ENCODE measurements around the gene AP2B1.
"Not testable (repeated sequence)": the region's sequence is repeated elsewhere in the genome, so short reads cannot be mapped to it uniquely, and the experiment has no call there.

AP2B1 gene

DNA sequence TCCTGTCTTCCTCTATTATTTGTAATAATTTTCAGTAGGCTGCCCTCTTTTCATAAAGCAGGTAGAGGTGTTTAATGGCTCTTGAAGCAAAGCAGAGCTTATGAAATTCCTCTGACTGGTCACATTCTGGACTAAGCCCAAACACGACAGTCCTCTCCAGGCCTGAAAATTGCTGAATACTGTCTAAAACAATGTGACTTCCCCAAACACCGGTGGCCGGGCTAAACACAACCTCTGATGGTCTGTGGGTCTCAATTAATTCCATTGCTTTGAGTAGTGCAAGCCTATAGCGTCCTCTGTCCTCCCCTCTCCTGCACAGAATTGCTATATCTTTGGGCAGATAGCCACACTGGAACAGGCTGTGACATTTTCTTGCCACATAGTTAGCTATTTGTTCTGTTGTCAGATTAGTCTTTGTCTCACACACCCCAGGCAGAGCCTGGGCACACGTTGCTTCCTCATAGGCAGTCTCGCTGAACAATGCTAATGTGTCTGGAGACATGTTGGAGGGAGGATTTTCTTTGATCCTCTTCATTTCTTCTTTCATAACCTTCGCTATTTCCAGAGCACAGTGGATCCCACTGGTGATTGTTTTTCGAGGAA lies 38.8 kb upstream of the AP2B1 start:
- FAIRE-seq = no peak
- TF ChIP-seq PAX5 (IDR thresholded peaks at IDR 0.05; ENCODE audit: insufficient read depth, low read length, severe bottlenecking) (no peak), POU2F2 (IDR thresholded peaks at IDR 0.05; ENCODE audit: low read depth, low read length) (no peak), POLR2A (IDR thresholded peaks at IDR 0.05; ENCODE audit: low read depth, low read length) (no peak), TAF1 (IDR thresholded peaks at IDR 0.05; ENCODE audit: low read depth, low read length) (no peak)
- no peak for DNase-seq (ENCODE audit: insufficient read length, low spot score)

DNA sequence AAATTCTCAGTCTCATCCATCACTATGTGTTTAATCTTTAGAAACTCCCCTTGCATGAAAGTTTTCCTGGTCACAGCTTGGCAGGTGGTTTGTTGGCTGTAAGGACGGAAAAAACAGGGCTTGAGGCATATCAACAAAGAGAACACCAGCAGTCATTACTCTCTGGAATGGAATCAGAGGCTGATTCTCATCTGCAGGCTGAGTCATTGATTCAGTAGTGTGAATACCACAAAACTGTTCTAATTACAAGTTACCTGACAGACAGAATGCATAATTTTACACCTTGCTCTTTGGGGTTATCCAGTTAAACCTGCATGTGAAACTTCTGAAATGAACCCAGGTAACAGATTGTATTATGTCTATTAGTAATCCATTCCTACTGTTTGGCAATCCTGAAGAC lies 38.1 kb upstream of the AP2B1 start:
- DNase-seq (ENCODE audit: insufficient read length, low spot score) (no peak), FAIRE-seq (no peak)
- TF ChIP-seq PAX5 (IDR thresholded peaks at IDR 0.05; ENCODE audit: insufficient read depth, low read length, severe bottlenecking) (no peak), SPI1 (IDR thresholded peaks at IDR 0.05; ENCODE audit: low read depth, low read length) (no peak), POLR2AphosphoS5 (IDR thresholded peaks at IDR 0.05; ENCODE audit: low read depth, low read length) (no peak), POLR2A (IDR thresholded peaks at IDR 0.05; ENCODE audit: low read depth, low read length) (no peak), POU2F2 (IDR thresholded peaks at IDR 0.05; ENCODE audit: low read depth, low read length) (no peak), TAF1 (IDR thresholded peaks at IDR 0.05; ENCODE audit: low read depth, low read length) (no peak)

- DNase-seq (ENCODE audit: insufficient read length, low spot score) (no peak), FAIRE-seq (no peak)
- no peak for TF ChIP-seq POLR2A (IDR thresholded peaks at IDR 0.05; ENCODE audit: low read depth, low read length)
- no peak for TF ChIP-seq TAF1 (IDR thresholded peaks at IDR 0.05; ENCODE audit: low read depth, low read length)
- TF ChIP-seq POLR2AphosphoS5 (IDR thresholded peaks at IDR 0.05; ENCODE audit: low read depth, low read length) = no peak
- TF ChIP-seq POU2F2 (IDR thresholded peaks at IDR 0.05; ENCODE audit: low read depth, low read length) = no peak
- TF ChIP-seq PAX5 (IDR thresholded peaks at IDR 0.05; ENCODE audit: insufficient read depth, low read length, severe bottlenecking) = no peak
- TF ChIP-seq SPI1 (IDR thresholded peaks at IDR 0.05; ENCODE audit: low read depth, low read length) = no peak
Observed at GRCh38 chr17:35553310-35553709, 33.8 kb upstream of the AP2B1 start.

DNA sequence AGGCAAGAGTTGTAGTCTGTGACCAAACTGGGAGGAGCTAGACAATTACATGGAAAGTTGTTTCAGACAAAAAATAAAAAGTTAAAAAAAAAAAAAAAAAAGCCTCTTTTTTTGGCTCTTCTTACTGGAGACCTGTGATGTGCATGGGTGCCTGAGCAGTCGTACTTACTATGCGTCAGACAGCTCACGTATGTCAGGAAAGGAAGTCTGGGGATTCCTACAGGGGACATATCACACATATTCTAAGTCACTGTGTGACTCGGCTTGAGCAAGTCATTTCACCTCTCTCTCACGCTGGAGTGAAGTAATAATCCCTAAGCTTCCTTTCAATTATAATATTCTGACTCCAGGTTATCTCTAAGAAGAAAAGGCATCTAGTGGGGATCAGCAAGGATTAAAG lies 32.5 kb upstream of the AP2B1 start:
- no peak for FAIRE-seq
- no peak for DNase-seq (ENCODE audit: insufficient read length, low spot score)
- TF ChIP-seq TAF1 (IDR thresholded peaks at IDR 0.05; ENCODE audit: low read depth, low read length) (no peak), POLR2AphosphoS5 (IDR thresholded peaks at IDR 0.05; ENCODE audit: low read depth, low read length) (no peak), POLR2A (IDR thresholded peaks at IDR 0.05; ENCODE audit: low read depth, low read length) (no peak)

DNA sequence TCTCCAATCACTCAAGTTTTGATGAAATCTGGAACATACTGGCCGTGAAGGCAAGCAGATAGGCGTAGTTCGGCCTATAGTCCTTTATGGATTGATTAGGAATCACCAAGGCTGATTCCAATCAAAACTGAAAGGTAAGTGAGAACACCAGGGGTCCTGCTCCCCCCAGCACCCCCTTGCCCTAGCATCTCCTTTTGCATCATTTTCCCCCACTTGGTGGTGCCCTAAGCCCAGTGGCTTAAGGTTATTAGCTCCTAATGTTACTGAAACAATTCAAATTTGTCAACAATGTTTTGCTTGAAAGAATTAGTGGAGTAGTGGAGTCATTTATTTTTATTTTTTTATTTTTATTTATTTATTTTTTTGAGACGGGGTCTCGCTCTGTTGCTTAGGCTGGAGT lies 31.4 kb upstream of the AP2B1 start:
- FAIRE-seq = no peak
- no peak for DNase-seq (ENCODE audit: insufficient read length, low spot score)
- TF ChIP-seq POU2F2 (IDR thresholded peaks at IDR 0.05; ENCODE audit: low read depth, low read length) = no peak
- no peak for TF ChIP-seq POLR2A (IDR thresholded peaks at IDR 0.05; ENCODE audit: low read depth, low read length)
- TF ChIP-seq PAX5 (IDR thresholded peaks at IDR 0.05; ENCODE audit: insufficient read depth, low read length, severe bottlenecking) = no peak
- TF ChIP-seq TAF1 (IDR thresholded peaks at IDR 0.05; ENCODE audit: low read depth, low read length) = no peak
- no peak for TF ChIP-seq SPI1 (IDR thresholded peaks at IDR 0.05; ENCODE audit: low read depth, low read length)
- TF ChIP-seq POLR2AphosphoS5 (IDR thresholded peaks at IDR 0.05; ENCODE audit: low read depth, low read length) = no peak

DNA sequence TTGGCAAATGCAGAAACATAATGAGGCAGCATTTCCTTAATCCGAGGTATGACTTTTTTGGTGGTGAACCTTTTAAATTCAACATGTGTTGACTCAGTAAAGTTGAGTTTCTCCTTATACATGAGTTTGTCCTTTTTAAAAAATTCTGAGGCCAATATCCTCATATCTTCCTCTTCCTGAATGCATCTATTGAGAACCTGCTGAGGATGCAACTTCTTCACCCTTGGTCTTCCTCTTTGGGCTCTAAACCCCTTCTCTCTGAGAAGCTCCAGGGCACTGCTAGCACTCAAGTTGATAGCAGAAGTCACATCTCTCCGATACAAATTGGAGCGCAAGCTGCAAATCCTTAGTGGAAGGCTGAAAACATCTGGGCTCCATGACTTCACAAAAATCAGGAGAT lies 29.8 kb upstream of the AP2B1 start:
- no peak for TF ChIP-seq TAF1 (IDR thresholded peaks at IDR 0.05; ENCODE audit: low read depth, low read length)
- TF ChIP-seq POLR2A (IDR thresholded peaks at IDR 0.05; ENCODE audit: low read depth, low read length) = no peak
- no peak for TF ChIP-seq POLR2AphosphoS5 (IDR thresholded peaks at IDR 0.05; ENCODE audit: low read depth, low read length)
- TF ChIP-seq PAX5 (IDR thresholded peaks at IDR 0.05; ENCODE audit: insufficient read depth, low read length, severe bottlenecking) = no peak
- no peak for TF ChIP-seq SPI1 (IDR thresholded peaks at IDR 0.05; ENCODE audit: low read depth, low read length)
- no peak for TF ChIP-seq POU2F2 (IDR thresholded peaks at IDR 0.05; ENCODE audit: low read depth, low read length)
- DNase-seq (ENCODE audit: insufficient read length, low spot score) = no peak
- no peak for FAIRE-seq

- no peak for DNase-seq (ENCODE audit: insufficient read length, low spot score)
- TF ChIP-seq SPI1 (IDR thresholded peaks at IDR 0.05; ENCODE audit: low read depth, low read length) (no peak), POLR2AphosphoS5 (IDR thresholded peaks at IDR 0.05; ENCODE audit: low read depth, low read length) (no peak), POLR2A (IDR thresholded peaks at IDR 0.05; ENCODE audit: low read depth, low read length) (no peak), POU2F2 (IDR thresholded peaks at IDR 0.05; ENCODE audit: low read depth, low read length) (no peak), TAF1 (IDR thresholded peaks at IDR 0.05; ENCODE audit: low read depth, low read length) (no peak), PAX5 (IDR thresholded peaks at IDR 0.05; ENCODE audit: insufficient read depth, low read length, severe bottlenecking) (no peak)
- no peak for FAIRE-seq
Observed at GRCh38 chr17:35559495-35560210, 27.5 kb upstream of the AP2B1 start.

GRCh38 chr17:35560703-35561102 lies 26.4 kb upstream of the AP2B1 start, which contains the start of gene SLFN14:
Gene SLFN14 (minus strand): TSS chr17:35560819. CDS start chr17:35558062, 2,757 bp downstream.
- FAIRE-seq (no peak), DNase-seq (ENCODE audit: insufficient read length, low spot score) (no peak)
- TF ChIP-seq POU2F2 (IDR thresholded peaks at IDR 0.05; ENCODE audit: low read depth, low read length) = no peak

DNA sequence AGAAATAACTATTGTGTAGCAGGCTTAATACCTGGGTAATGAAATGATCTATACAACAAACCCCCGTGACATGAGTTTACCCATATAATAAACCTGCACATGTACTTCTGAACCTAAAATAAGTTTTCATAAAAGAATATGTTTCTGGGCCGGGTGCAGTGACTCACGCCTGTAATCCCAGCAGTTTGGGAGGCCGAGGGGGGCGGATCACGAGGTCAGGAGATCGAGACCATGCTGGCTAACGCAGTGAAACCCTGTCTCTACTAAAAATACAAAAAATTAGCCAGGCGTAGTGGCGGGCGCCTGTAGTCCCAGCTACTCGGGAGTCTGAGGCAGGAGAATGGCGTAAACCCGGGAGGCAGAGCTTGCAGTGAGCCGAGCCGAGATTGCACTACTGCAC lies 23.9 kb upstream of the AP2B1 start:
- FAIRE-seq; DNase-seq (ENCODE audit: insufficient read length, low spot score): not testable (repeated sequence)

GRCh38 chr17:35566968-35567367 lies 20.2 kb upstream of the AP2B1 start:
- FAIRE-seq = no peak
- no peak for TF ChIP-seq POU2F2 (IDR thresholded peaks at IDR 0.05; ENCODE audit: low read depth, low read length)
- TF ChIP-seq POLR2AphosphoS5 (IDR thresholded peaks at IDR 0.05; ENCODE audit: low read depth, low read length) = no peak
- no peak for TF ChIP-seq SPI1 (IDR thresholded peaks at IDR 0.05; ENCODE audit: low read depth, low read length)
- no peak for TF ChIP-seq POLR2A (IDR thresholded peaks at IDR 0.05; ENCODE audit: low read depth, low read length)
- no peak for TF ChIP-seq TAF1 (IDR thresholded peaks at IDR 0.05; ENCODE audit: low read depth, low read length)
- no peak for TF ChIP-seq PAX5 (IDR thresholded peaks at IDR 0.05; ENCODE audit: insufficient read depth, low read length, severe bottlenecking)
- no peak for DNase-seq (ENCODE audit: insufficient read length, low spot score)

Measured in GM12891 (cell line).